ENCODE data around the gene ANKRD36.
A peak's percentile ranks its signal among the peaks of the same experiment; 100 is the strongest.
"Not testable (repeated sequence)": the region's sequence is repeated elsewhere in the genome, so short reads cannot be mapped to it uniquely, and the experiment has no call there.

ANKRD36 gene

DNA sequence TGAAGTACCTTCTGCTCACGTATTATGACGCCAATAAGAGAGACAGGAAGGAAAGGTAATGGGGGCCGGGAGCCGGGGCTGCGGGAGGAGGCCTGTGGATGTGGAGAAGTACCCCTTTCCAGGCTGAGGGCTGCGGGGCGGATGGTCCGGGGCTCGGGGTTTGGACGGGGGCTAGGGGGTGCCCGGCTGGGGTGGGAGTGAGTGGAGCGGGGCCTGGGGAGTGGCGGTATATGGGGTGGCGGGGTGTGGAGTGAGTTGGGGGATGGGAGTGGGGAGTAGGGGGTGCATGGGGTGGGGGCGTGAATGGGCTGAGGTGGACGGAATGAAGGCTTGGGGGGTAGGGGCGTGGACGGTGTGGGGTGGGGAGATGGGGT lies 916 bp downstream of the ANKRD36 start:
- not testable (repeated sequence) for DNase-seq (ENCODE audit: low spot score)

DNA sequence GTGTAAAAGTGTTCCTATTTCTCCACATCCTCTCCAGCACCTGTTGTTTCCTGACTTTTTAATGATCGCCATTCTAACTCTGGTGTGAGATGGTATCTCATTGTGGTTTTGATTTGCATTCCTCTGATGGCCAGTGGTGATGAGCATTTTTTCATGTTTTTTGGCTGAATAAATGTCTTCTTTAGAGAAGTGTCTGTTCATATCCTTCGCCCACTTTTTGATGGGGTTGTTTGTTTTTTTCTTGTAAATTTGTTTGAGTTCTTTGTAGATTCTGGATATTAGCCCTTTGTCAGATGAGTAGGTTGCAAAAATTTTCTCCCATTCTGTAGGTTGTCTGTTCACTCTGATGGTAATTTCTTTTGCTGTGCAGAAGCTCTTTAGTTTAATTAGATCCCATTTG lies 16.1 kb downstream of the ANKRD36 start:
- DNase-seq (ENCODE audit: low spot score) = not testable (repeated sequence)

DNA sequence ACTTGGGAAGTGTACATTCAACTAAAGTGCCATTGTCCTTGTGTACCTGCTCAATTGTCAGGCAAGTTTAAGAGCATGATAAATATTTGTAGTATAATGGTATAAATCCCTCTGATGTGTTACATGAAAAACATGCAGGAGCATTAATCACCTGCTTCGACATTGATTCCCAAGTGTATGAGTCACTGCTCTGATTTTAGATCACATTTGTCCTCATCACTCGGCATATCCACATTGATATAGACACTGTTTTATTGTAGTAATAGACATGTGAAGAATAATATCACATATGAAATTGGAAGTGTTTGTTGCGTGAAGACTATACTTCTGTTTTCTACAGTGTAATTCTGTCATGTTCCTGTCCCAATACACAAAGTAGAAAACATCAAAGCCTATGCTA lies 31.1 kb downstream of the ANKRD36 start:
- not testable (repeated sequence) for DNase-seq (ENCODE audit: low spot score)

DNA sequence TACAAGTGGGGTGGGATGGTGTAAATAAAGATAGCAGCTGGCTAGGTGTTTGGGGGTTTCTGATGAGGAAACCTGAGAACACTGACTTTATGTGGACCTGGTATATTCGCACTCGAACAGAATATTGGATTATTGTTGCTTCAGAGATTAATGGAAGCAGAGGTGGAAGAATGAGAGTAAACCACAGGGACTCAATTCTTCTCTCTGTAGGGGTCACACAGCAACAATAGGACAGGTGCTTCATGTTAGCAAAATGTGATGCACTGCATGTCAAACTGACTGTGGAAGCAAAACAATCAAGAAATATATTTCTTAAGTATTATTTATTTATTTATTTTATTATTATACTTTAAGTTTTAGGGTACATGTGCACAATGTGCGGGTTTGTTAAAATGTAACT lies 53.6 kb downstream of the ANKRD36 start:
- DNase-seq (ENCODE audit: low spot score) = not testable (repeated sequence)

DNA sequence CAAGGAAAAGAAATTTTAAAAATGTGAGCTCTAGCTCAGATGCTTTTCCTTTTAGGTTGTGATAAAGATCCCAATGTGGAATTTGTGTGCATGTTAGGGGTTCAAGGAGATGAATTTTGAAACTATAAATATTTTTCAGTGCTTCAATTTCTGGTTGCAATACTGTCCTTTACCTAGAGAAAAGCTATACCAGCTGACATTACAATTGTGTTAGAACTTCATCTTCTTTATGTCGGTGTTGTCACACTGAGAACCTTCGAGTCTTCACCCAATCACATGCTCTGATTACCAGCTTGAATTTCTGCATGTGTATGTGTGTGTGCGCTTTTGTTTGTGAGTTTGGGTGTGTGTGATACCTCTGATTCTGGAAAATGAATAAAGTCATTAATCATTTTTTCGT lies 55.0 kb downstream of the ANKRD36 start:
- not testable (repeated sequence) for DNase-seq (ENCODE audit: low spot score)

DNA sequence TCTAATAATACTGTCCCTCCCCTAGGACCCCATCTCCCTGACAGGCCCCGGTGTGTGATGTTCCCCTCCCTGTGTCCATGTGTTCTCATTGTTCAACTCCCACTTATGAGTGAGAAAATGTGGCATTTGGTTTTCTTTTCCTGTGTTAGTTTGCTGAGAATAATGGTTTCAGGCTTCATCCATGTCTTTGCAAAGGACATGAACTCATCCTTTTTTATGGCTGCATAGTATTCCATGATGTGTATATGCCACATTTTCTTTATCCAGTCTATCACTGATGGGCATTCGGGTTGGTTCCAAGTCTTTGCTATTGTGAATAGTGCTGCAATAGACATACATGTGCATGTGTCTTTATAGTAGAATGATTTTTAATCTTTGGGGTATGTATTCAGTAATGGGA lies 55.6 kb downstream of the ANKRD36 start:
- DNase-seq (ENCODE audit: low spot score) = not testable (repeated sequence)

DNA sequence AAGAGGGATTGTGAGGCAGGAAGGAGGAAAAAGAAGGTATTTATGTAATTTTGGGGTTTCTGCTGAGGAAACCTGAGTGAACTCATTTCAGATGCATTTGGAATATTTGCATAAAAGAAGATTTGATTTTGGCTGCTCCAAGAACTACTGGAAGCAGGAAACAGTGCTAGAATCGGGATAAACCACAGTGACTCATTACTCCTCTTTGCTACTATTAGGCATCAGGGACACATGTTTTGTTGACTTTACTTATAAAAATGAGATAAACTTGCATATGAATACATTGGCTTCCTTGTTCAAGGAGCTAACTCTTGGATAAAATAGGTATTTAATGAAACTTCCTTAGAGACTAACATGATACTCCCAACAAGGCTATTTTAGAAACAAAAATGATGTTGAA lies 67.4 kb downstream of the ANKRD36 start:
- DNase-seq (ENCODE audit: low spot score) = not testable (repeated sequence)

DNA sequence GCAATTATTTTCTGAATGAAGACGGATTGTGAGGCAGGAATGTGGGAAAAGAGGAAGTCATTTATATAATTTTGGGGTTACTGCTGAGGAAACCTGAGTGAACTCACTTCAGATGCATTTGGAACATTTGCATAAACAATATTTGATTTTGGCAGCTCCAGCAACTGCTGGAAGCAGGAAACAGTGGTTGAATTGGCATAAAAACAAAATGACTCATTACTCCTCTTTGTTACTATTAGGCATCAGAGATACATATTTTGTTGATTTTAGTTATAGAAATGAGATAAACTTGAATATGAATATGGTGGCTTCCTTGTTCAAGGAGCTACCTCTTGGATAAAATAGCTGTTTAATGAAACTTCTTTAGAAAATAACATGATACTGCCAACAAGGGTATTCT lies 82.4 kb downstream of the ANKRD36 start:
- DNase-seq (ENCODE audit: low spot score) = peak; percentile 73

DNA sequence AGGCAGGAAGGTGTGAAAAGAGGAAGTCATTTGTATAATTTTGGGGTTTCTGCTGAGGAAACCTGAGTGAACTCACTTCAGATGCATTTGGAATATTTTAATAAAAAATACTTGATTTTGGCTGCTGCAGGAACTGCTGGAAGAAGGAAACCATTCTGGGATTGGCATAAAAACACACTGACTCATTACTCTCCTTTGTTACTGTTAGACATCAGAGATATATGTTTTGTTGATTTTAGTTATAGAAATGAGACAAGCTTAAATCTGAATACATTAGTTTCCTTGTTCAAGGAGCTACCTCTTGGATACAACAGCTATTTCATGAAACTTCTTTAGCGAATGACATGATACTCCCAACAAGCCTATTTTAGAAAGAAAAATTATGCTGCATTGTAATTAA lies 84.3 kb downstream of the ANKRD36 start:
- peak; percentile 46 for DNase-seq (ENCODE audit: low spot score)

DNA sequence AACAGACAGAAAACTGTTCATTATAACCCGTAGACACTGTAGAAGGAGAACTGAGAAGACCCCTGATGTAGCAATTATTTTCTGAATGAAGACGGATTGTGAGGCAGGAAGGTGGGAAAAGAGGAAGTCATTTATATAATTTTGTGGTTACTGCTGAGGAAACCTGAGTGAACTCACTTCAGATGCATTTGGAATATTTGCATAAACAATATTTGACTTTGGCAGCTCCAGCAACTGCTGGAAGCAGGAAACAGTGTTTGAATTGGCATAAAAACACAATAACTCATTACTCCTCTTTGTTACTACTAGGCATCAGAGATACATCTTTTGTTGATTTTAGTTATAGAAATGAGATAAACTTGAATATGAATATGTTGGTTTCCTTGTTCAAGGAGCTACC lies 87.9 kb downstream of the ANKRD36 start:
- not testable (repeated sequence) for DNase-seq (ENCODE audit: low spot score)

DNA sequence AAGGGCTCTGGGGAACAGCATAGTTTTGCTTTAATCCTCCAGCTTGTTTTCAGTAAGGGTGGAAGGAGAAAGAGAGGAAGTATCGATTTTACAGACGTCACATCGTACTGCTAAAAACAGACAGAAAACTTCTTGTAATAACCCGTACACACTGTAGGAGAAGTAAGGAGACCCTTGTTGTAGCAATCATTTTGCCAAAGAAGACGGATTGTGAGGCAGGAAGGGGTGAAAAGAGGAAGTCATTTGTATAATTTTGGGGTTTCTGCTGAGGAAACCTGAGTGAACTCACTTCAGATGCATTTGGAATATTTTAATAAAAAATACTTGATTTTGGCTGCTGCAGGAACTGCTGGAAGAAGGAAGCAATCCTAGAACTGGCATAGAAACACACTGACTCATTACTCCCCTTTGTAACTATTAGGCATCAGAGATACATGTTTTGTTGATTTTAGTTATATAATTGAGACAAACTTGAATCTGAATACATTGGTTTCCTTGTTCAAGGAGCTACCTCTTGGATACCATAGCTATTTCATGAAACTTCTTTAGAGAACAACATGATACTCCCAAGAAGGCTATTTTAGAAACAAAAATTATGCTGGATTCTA lies 89.8 kb downstream of the ANKRD36 start:
- not testable (repeated sequence) for DNase-seq (ENCODE audit: low spot score)

DNA sequence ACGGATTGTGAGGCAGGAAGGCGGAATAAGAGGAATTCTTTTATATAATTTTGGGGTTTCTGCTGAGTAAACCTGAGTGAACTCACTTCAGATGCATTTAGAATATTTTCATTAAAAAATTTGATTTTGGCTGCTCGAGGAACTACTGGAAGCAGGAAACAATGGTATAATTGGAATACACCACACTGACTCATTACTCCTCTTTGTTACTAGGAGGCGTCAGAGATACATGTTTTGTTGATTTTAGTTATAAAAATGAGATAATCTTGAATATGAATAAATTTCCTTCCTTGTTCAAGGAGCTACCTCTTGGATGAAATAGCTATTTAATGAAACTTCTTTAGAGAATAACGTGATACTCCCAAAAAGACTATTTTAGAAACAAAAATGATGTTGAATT lies 97.4 kb downstream of the ANKRD36 start:
- peak; percentile 53 for DNase-seq (ENCODE audit: low spot score)

DNA sequence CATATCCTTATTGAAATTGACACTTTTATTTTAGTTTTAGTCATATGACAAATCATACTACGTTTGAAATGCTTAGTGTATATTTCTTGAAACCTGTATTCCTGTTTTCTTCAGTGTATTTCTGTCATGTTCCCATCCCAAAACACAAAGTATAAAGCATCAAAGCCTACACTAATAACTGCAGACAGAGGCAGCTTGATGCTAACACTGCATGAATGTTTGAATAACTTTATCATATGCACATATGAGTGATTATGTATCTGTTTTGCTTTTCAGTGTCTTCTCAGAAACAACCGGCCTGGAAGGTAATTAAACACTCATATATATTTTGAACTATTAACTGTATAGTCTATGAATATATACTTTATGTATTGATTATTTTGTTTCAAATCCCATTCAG lies 102.1 kb downstream of the ANKRD36 start:
- not testable (repeated sequence) for DNase-seq (ENCODE audit: low spot score)

DNA sequence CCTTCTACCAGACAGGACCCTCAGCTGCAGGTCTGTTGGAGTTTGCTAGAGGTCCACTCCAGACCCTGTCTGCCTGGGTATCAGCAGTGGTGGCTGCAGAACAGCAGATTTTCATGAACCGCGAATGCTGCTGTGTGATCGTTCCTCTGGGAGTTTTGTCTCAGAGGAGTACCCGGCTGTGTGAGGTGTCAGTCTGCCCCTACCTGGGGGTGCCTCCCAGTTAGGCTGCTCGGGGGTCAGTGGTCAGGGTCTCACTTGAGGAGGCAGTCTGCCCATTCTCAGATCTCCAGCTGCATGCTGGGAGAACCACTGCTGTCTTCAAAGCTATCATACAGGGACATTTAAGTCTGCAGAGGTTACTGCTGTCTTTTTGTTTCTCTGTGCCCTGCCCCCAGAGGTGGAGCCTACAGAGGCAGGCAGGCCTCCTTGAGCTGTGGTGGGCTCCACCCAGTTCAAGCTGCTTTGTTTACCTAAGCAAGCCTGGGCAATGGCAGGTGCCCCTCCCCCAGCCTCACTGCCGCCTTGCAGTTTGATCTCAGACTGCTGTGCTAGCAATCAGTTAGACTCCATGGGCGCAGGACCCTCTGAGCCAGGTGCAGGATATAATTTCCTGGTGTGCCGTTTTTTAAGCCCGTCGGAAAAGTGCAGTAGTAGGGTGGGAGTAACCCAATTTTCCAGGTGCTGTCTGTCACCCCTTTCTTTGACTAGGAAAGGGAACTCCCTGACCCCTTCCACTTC lies 118.1 kb downstream of the ANKRD36 start:
- not testable (repeated sequence) for DNase-seq (ENCODE audit: low spot score)

DNA sequence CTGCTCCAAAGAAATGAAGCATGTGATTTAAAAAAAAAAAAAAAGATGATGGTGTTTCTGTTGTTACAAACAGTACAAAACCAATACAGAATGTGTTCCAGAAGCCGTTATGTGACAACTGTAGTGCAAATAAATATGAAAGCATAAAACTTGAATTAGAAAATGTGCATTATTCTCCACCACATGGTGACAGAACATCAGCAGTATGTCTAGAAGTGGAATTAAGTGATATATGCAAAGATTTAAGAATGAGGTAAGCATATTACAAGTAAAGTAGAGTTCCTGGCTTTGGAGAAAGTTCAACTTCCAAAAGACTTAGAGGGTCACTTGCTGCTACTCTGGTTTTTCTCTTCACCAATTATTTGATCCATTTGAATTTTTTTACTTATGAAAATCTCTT lies 120.0 kb downstream of the ANKRD36 start:
- DNase-seq (ENCODE audit: low spot score) = not testable (repeated sequence)

DNA sequence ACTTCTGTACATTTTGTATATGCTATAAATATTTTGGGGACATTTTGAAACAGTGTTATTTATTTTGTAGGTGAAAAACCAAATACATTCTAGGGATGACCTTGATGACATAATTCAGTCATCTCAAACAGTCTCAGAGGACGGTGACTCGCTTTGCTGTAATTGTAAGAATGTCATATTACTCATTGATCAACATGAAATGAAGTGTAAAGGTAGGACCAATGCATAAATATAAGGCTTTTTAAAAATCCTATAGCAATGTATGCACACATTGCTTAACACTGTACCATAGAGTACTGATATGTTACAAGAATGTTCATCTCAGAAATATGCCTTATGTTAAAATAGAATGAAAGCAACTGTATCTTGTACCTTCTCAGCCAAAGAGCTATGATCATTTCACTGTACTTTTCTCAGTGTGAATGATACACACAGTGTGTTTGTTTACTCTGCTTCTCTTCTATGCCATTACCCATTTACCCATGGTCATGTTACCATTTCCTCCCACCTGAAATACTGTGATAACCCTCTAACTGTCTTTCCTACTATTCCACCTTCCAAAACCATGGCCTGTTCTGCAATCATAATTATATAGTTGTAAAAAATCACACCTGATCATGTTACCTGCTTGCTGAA lies 120.8 kb downstream of the ANKRD36 start:
- DNase-seq (ENCODE audit: low spot score) = not testable (repeated sequence)

DNA sequence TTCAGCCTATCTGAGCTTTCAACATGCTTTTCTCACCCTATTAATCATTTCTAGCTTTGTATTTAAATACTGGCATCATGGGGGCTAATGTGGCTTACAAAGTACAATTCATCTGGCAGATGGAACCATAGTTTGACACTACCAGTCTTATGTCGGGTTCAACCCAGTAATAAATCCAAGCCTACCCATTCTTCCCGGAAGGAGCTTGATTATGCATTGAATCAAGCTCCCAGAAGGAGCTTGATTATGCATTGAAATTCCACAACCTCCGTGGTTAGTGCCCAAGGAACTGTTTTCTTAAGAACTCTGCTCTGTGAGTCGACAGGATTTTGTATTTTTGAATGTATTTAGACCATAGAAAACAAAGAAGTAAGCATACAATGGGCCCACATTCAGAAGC lies 148.2 kb downstream of the ANKRD36 start:
- DNase-seq (ENCODE audit: low spot score) = not testable (repeated sequence)

DNA sequence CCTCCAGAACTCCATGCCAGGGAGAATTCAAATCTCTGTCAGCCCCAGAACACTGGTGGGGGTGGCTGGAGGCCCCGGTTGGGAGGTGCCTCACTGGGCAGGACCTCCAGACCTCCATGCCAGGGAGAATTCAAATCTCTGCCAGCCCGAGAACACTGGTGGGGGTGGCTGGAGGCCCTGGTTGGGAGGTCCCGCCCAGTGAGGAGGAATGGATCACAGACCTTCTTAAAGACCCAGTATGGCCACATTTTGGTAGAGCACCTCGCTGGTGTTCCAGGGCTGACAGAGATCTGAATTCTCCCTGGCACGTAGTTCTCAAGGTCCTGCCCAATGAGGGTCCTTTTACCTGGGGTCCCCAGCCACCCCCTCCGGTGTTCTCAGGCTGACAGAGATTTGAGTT lies 153.5 kb downstream of the ANKRD36 start:
- not testable (repeated sequence) for DNase-seq (ENCODE audit: low spot score)

DNA sequence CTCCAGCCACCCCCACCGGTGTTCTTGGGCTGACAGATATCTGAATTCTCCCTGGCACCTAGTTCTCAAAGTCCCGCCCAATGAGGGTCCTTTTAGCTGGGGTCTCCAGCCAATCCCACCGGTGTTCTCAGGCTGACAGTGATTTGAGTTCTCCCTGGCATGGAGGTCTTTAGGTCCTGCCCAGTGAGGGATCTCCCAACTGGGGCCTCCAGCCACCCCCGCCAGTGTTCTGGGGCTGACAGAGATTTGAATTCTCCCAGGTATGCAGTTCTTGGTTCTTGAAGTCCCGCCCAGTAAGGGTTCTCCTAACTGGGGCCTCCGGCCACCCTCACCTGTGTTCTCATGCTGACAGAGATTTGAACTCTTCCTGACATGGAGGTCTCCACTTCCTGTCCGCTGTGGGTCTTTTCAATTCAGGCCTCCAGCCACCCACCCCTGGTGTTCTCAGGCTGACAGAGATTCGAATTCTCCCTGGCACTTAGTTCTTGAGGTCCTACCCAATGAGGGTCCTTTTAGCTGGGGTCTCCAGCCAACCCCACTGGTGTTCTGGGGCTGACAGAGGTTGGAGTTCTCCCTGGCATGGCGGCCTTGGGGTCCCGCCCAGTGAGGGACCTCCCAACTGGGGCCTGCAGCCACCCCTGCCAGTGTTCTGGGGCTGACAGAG lies 154.6 kb downstream of the ANKRD36 start:
- DNase-seq (ENCODE audit: low spot score) = no peak

DNA sequence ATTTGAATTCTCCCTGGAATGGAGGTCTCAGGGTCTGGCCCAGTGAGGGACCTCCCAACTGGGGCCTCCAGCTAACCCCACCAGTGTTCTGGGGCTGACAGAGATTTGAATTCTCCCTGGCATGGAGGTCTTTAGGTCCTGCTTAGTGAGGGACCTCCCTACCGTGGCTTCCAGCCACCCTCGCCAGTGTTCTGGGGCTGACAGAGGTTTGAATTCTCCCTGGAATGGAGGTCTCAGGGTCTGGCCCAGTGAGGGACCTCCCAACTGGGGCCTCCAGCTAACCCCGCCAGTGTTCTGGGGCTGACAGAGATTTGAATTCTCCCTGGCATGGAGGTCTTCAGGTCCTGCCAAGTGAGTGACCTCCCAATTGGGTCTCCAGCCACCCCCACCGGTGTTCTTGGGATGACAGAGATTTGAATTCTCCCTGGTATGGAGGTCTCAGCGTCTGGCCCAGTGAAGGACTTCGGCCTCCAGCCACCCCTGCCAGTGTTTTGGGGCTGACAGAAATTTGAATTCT lies 155.2 kb downstream of the ANKRD36 start:
- not testable (repeated sequence) for DNase-seq (ENCODE audit: low spot score)

DNA sequence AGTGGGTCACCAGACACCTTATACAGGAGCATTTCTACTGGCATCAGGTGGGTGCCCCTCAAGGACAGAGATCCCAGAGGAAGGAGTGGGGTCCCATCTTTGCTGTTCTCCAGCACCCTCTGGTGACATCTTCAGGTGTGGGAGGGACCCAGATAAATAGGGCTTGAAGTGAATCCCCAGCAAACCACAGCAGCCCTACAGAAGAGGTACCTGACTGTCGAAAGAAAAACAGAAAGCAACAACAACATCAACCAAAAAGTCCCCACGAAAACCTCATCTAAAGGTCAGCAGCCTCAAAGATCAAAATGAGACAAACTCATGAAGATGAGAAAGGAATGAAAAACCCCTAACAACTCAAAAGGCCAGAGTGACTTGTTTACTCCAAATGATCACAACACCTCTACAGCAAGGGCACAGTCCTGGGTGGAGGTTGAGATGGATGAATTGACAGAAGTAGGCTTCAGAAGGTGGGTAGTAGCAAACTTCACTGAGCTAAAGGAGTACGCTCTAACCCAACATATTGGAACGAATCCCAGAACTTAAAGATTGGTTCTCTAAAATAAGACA lies 163.4 kb downstream of the ANKRD36 start:
- not testable (repeated sequence) for DNase-seq (ENCODE audit: low spot score)

DNA sequence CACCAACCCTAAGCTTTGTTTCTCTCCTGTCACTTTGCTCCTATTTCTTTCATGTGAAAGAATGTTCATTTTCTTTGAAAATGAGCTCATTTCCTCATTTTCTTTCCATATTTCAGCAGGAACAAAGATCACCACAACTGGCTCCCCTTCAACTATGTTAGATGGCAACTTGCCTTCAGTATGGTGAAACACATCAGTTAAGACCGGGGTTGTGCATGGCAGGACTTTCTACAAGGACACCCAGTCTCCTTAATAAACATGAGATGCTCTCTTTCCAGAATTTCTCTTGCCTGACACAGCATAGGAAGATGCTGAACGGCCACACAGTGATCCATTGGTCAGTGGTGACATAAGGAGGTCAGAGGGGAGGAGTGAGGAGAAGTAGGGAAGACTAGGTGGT lies 172.2 kb downstream of the ANKRD36 start:
- DNase-seq (ENCODE audit: low spot score) = not testable (repeated sequence)

Measured in kidney capillary endothelial cell (primary cell).